H1 (cell line): Measurements from ENCODE around the gene PSMF1. TPM values are rescaled to one million over a fixed set of nuclear protein-coding genes. Genes with fewer than 3 reads are reported as not detected.
A peak's percentile ranks its signal among the peaks of the same experiment; 100 is the strongest.

Experiments used
- CTCF ChIA-PET: fragments of 300-600 bp; sonication (Branson Sonifier 250); formaldehyde crosslinking; loops from one replicate; lab custom pipeline; 2021; ENCODE audit not compliant: partially characterized antibody; lab: Charles Lee
- POLR2A ChIA-PET: fragments of 300-600 bp; sonication (Branson Sonifier 250); formaldehyde crosslinking; loops from one replicate; lab custom pipeline; 2021; ENCODE audit warnings: inconsistent platforms; ENCODE audit not compliant: partially characterized antibody; lab: Charles Lee
- DNase-seq, 2 experiments: peaks; one replicate each; pipeline versions ENCODE4 v3.0.0 to v3.0.0-alpha.2; 2010 to 2022; ENCODE audit warnings: low spot score in 2 of 2, low read depth in 1 of 2, mixed read lengths in 1 of 2
- FAIRE-seq: peaks from 2 replicates; lab custom pipeline; 2011; peaks lifted over from hg19 to GRCh38; lab: Jason Lieb, UNC
- H2AFZ ChIP-seq: 2 replicates; pipeline ENCODE4 v1.8.1; 2012; ENCODE audit warnings: low read length, inconsistent platforms
- H2AK5ac ChIP-seq: 2 replicates; pipeline ENCODE4 v1.6.1; 2013; ENCODE audit warnings: low read depth, low read length
- H2BK120ac ChIP-seq: replicated peaks from 2 replicates; pipeline ENCODE3; 2013; ENCODE audit warnings: low read depth, low read length, inconsistent platforms
- H2BK12ac ChIP-seq: 2 replicates; pipeline ENCODE4 v1.6.1; 2013; ENCODE audit warnings: low read depth, low read length
- H2BK15ac ChIP-seq: 2 replicates; pipeline ENCODE4 v1.6.1; 2013; ENCODE audit warnings: low read length
- H2BK20ac ChIP-seq: 2 replicates; pipeline ENCODE4 v1.6.1; 2013; ENCODE audit warnings: low read length
- H2BK5ac ChIP-seq: 2 replicates; pipeline ENCODE4 v1.6.1; 2013; ENCODE audit warnings: low read depth, low read length
- H3K14ac ChIP-seq: 2 replicates; pipeline ENCODE4 v1.6.1; 2013; ENCODE audit warnings: inconsistent platforms; ENCODE audit not compliant: insufficient read length
- H3K18ac ChIP-seq: 2 replicates; pipeline ENCODE4 v1.6.1; 2013; ENCODE audit warnings: low read length; ENCODE audit errors: extremely low read depth
- H3K23ac ChIP-seq: 2 replicates; pipeline ENCODE4 v1.6.1; 2013; ENCODE audit warnings: inconsistent platforms; ENCODE audit not compliant: insufficient read length
- H3K23me2 ChIP-seq: 2 replicates; pipeline ENCODE4 v1.6.1; 2013; ENCODE audit warnings: low read depth, low read length
- H3K27ac ChIP-seq: 2 replicates; pipeline ENCODE4 v1.6.1; 2011; ENCODE audit warnings: low read depth, low read length, inconsistent platforms
- H3K27me3 ChIP-seq, 4 experiments: replicated peaks in 1 of 4; 1 replicate in 1 of 4; 2 replicates in 3 of 4; pipeline versions ENCODE4 v1.6.1 to v1.8.1; 2011 to 2013; ENCODE audit warnings: low read length in 3 of 4, mild to moderate bottlenecking in 3 of 4, inconsistent platforms in 2 of 4, mixed read lengths in 2 of 4, moderate library complexity in 1 of 4; ENCODE audit not compliant: control insufficient read depth in 3 of 4, insufficient read depth in 3 of 4; ENCODE audit errors: extremely low read depth in 1 of 4
- H3K36me3 ChIP-seq, 4 experiments: 2 replicates each; pipeline versions ENCODE4 v1.6.1 to v1.8.1; 2011 to 2013; ENCODE audit warnings: mild to moderate bottlenecking in 4 of 4, low read length in 3 of 4, moderate library complexity in 2 of 4, control low read depth in 1 of 4, inconsistent platforms in 1 of 4; ENCODE audit not compliant: insufficient read depth in 4 of 4, control insufficient read depth in 2 of 4
- H3K4ac ChIP-seq: replicated peaks from 2 replicates; pipeline ENCODE3; 2013; ENCODE audit warnings: low read length, low read depth, mixed read lengths, inconsistent platforms; ENCODE audit not compliant: insufficient read length
- H3K4me1 ChIP-seq, 4 experiments: replicated peaks in 1 of 4; 1 replicate in 1 of 4; 2 replicates in 3 of 4; pipeline versions ENCODE4 v1.6.1 to v1.8.1; 2011 to 2013; ENCODE audit warnings: low read length in 3 of 4, inconsistent platforms in 2 of 4, mixed read lengths in 1 of 4; ENCODE audit not compliant: insufficient read depth in 4 of 4, control insufficient read depth in 3 of 4
- H3K4me2 ChIP-seq, 2 experiments: 2 replicates each; pipeline versions ENCODE4 v1.6.1 to v1.8.1; 2011 to 2013; ENCODE audit warnings: low read depth in 2 of 2, low read length in 2 of 2, control low read depth in 1 of 2, inconsistent platforms in 1 of 2, mild to moderate bottlenecking in 1 of 2; ENCODE audit not compliant: insufficient read depth in 1 of 2
- H3K4me3 ChIP-seq, 4 experiments: fragments of 200-600, 300-600 bp in 1 of 4; sonication (generic), shearing (Covaris generic), sonication (Bioruptor Twin) in 1 of 4; 2 replicates each; pipeline versions ENCODE4 v1.5.1 to v1.8.1; 2011 to 2016; ENCODE audit warnings: low read length in 4 of 4, low read depth in 3 of 4, control low read depth in 2 of 4, inconsistent platforms in 2 of 4, mild to moderate bottlenecking in 2 of 4, mixed read lengths in 1 of 4, moderate library complexity in 1 of 4; ENCODE audit not compliant: insufficient read depth in 2 of 4; ENCODE audit errors: extremely low read depth in 1 of 4
- H3K56ac ChIP-seq: replicated peaks from 2 replicates; pipeline ENCODE3; 2013; ENCODE audit warnings: low read depth, mild to moderate bottlenecking, mixed read lengths, low read length, inconsistent platforms; ENCODE audit not compliant: insufficient read length
- H3K79me1 ChIP-seq: 2 replicates; pipeline ENCODE4 v1.6.1; 2013; ENCODE audit warnings: low read depth, low read length, control low read depth
- H3K79me2 ChIP-seq, 2 experiments: 2 replicates each; pipeline versions ENCODE4 v1.6.1 to v1.8.1; 2012 to 2013; ENCODE audit warnings: low read length in 2 of 2, mild to moderate bottlenecking in 2 of 2, inconsistent platforms in 1 of 2; ENCODE audit not compliant: insufficient read depth in 2 of 2, control insufficient read depth in 1 of 2
- H3K9ac ChIP-seq, 4 experiments: replicated peaks in 1 of 4; 1 replicate in 1 of 4; 2 replicates in 3 of 4; pipeline versions ENCODE4 v1.6.1 to v1.8.1; 2011 to 2013; ENCODE audit warnings: low read depth in 3 of 4, low read length in 3 of 4, control low read depth in 2 of 4, mild to moderate bottlenecking in 2 of 4, moderate library complexity in 2 of 4, inconsistent platforms in 1 of 4; ENCODE audit errors: extremely low read depth in 1 of 4
- H3K9me3 ChIP-seq, 2 experiments: 2 replicates each; pipeline versions ENCODE4 v1.6.1 to v1.8.1; 2012 to 2013; ENCODE audit warnings: mild to moderate bottlenecking in 2 of 2, moderate library complexity in 2 of 2, control low read depth in 1 of 2, inconsistent platforms in 1 of 2, low read depth in 1 of 2, low read length in 1 of 2, mixed read lengths in 1 of 2; ENCODE audit not compliant: insufficient read depth in 2 of 2
- H4K20me1 ChIP-seq, 2 experiments: replicated peaks in 1 of 2; 2 replicates each; pipeline versions ENCODE3 to v1.8.1; 2011 to 2013; ENCODE audit warnings: inconsistent platforms in 2 of 2, low read length in 2 of 2, mild to moderate bottlenecking in 1 of 2; ENCODE audit not compliant: insufficient read depth in 2 of 2, control insufficient read depth in 1 of 2
- H4K5ac ChIP-seq: 2 replicates; pipeline ENCODE4 v1.6.1; 2013; ENCODE audit warnings: low read length, low read depth, mixed read lengths, inconsistent platforms; ENCODE audit not compliant: insufficient read length
- H4K8ac ChIP-seq: 2 replicates; pipeline ENCODE4 v1.8.0; 2013; ENCODE audit warnings: mild to moderate bottlenecking, moderate library complexity, low read length, inconsistent platforms; ENCODE audit not compliant: insufficient read depth; ENCODE audit errors: extremely low read depth
- H4K91ac ChIP-seq: replicated peaks from 2 replicates; pipeline ENCODE3; 2013; ENCODE audit warnings: low read length, mixed read lengths, inconsistent platforms; ENCODE audit not compliant: insufficient read length
- CHD1 ChIP-seq: IDR thresholded peaks from 2 replicates; pipeline ENCODE4 v1.6.1; 2012; ENCODE audit warnings: low read depth, low read length, improper control_type of control experiment
- CREB1 ChIP-seq: IDR thresholded peaks from 2 replicates; pipeline ENCODE4 v1.6.1; 2012; ENCODE audit warnings: inconsistent platforms
- CTCF ChIP-seq, 3 experiments: IDR thresholded peaks; 1 replicate in 2 of 3; 2 replicates in 1 of 3; pipeline versions ENCODE4 v1.5.1 to v1.6.1; 2011; ENCODE audit warnings: low read length in 3 of 3, mild to moderate bottlenecking in 3 of 3, inconsistent platforms in 2 of 3, low read depth in 1 of 3, moderate library complexity in 1 of 3; ENCODE audit not compliant: insufficient read depth in 1 of 3; ENCODE audit errors: control extremely low read depth in 1 of 3
- GTF2F1 ChIP-seq: IDR thresholded peaks from 2 replicates; pipeline ENCODE4 v1.6.1; 2012; ENCODE audit warnings: low read depth, low read length, improper control_type of control experiment, borderline replicate concordance
- POU5F1 ChIP-seq: IDR thresholded peaks from 2 replicates; pipeline ENCODE4 v1.6.1; 2011; ENCODE audit warnings: low read depth, mild to moderate bottlenecking, low read length, moderate library complexity
- SUZ12 ChIP-seq: fragments of 200-600 bp; sonication (generic); IDR thresholded peaks from 2 replicates; pipeline ENCODE4 v1.6.1; 2012; ENCODE audit warnings: mild to moderate bottlenecking, inconsistent platforms, low read length, moderate library complexity, mixed read lengths
- WGBS, 2 experiments: shearing (Covaris generic) in 1 of 2; methylation state at CpG; one replicate each; pipeline versions ENCODE4 v1.1.6 to v1.1.7; 2013 to 2015; ENCODE audit warnings: low lambda C conversion rate in 2 of 2, mixed read lengths in 2 of 2, inconsistent platforms in 1 of 2, low coverage in 1 of 2, missing lambda C conversion rate in 1 of 2; ENCODE audit not compliant: insufficient replicate concordance in 2 of 2, insufficient coverage in 1 of 2, insufficient read length in 1 of 2; ENCODE audit errors: extremely low coverage in 1 of 2, missing lambda C conversion rate in 1 of 2; 5-methylcytosine and 5-hydroxymethylcytosine counted together
- polyA plus RNA-seq, 7 experiments: library from polyadenylated mRNA; depleted of rRNA in 3 of 7; stranded (reverse) in 5 of 7; unstranded in 2 of 7; fragments of >200 nt in 5 of 7; fragments of 200-250 nt in 2 of 7; gene quantifications; 1 replicate in 5 of 7; 2 replicates in 1 of 7; 4 replicates in 1 of 7; pipeline versions ENCODE4 v1.2.1 to v1.2.3, GENCODE V29; 2011 to 2013; ENCODE audit warnings: missing spikeins in 2 of 7, mixed read lengths in 2 of 7
- total RNA-seq: library from RNA; stranded (reverse); fragmentation: NEBNext Ultra II Directional; extraction: Animal tissue kit (Norgen Biotek cat#: 25700); gene quantifications from 2 replicates; pipeline ENCODE4 v1.2.1, GENCODE V29; 2021

The PSMF1 gene
- total and polyA plus RNA-seq, 2 of the 8 experiments (the other 6 are each of a cell fraction or from before 2014, with no cell fraction given), result 106 to 159 TPM

DNA sequence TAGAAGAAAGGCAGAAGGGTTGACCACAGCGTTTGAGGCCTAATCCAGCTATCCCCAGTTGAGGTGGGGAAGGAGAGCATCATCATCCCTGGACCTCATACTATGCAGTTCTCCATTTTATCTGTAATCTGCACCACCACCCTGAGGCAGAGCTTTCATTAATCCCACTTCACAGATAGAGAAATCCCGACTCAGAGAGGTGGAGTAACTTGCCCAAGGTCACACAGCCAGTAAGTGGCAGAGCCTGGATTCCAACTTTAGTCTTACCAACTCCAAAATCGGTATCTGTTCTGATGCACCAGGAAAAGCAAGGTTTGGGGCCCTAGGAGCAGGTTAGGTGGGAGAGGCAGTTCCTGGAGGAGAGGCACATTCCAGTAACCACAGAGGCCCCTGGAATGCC is 59.7 kb downstream of the PSMF1 start:
- Histone ChIP-seq H3K23me2 (no peaks in the 10 kb centered on the region; the same call in 1 of the 2 replicates), H4K8ac (no peak overlapping the region), H2BK5ac (no peak overlapping the region), H3K14ac (no peak overlapping the region), H3K23ac (no peak overlapping the region), H3K56ac (no peak overlapping the region), H2AK5ac (no peak overlapping the region), H3K9me3 (no peaks in the 10 kb centered on the region), H3K27me3 (peaks cover 0 to 9% (median 3%) of the 10 kb centered on the region in 4 experiments; a peak in 4 of 7 replicates), H3K36me3 (no peaks in the 10 kb centered on the region; a peak in 3 of 8 replicates), H3K79me1 (no peaks in the 10 kb centered on the region), H2BK120ac (no peak overlapping the region), H2BK15ac (no peak overlapping the region), H4K5ac (no peak overlapping the region), H3K27ac (no peak overlapping the region), H3K79me2 (no peaks in the 10 kb centered on the region), H3K4me3 (no peak overlapping the region), H3K18ac (no peak overlapping the region), H2BK20ac (no peak overlapping the region), H3K4ac (no peak overlapping the region), H3K9ac (no peak overlapping the region), H2AFZ (no peak overlapping the region), H3K4me1 (peaks cover 0 to 2% (median 0%) of the 10 kb centered on the region in 4 experiments; a peak in 2 of 7 replicates), H2BK12ac (no peak overlapping the region; the same call in 1 of the 2 replicates), H3K4me2 (no peak overlapping the region), H4K20me1 (peaks cover 1 to 12% of the 10 kb centered on the region in 2 experiments), H4K91ac (peak overlapping the region; percentile 7)
- ChIA-PET POLR2A (interaction anchor here (0.7 kb wide), 1 partner anchor 60 kb away, joined by 3 read pairs; the partner anchor contains the start of gene PSMF1), CTCF (interaction anchor here (0.9 to 8.7 kb wide), 6 partner anchors 9 to 424 kb away, joined by 3 to 101 read pairs (median 10); partner anchors contain the start of gene C20orf202)
- TF ChIP-seq CHD1 (no peak), POU5F1 (no peak), SUZ12 (no peak), GTF2F1 (no peak), CTCF (IDR thresholded peaks at IDR 0.05; ENCODE audit: control extremely low read depth in 1 of 3, insufficient read depth in 1 of 3, low read depth in 1 of 3, low read length in 3 of 3) (no peak), CREB1 (no peak)
- WGBS, 2 experiments, result 93% methylated on average over 3 of the region's 3 CpGs; no CpG with 5 or more reads in 1 of the 2 experiments
- DNase-seq, result no peak
- FAIRE-seq, result no peak
